B cell (primary cell): Measurements from ENCODE around the gene STH.

Experiments
- EZH2 ChIP-seq: IDR thresholded peaks from 2 replicates; pipeline ENCODE4 v1.6.1; 2012; ENCODE audit warnings: borderline replicate concordance, low read depth, mild to moderate bottlenecking, moderate library complexity, low read length; ENCODE audit not compliant: insufficient read depth, poor library complexity, severe bottlenecking
- TF ChIP-seq, protein P1 (sequence below): fragments of 200-600 bp; IDR thresholded peaks from one replicate; pipeline ENCODE4 v1.8.0; 2022; ENCODE audit warnings: antibody characterized with exemption, mild to moderate bottlenecking

GRCh38 chr17:45971698-45972141 lies 27.3 kb upstream of the STH start:
- TF ChIP-seq, protein P1, sequence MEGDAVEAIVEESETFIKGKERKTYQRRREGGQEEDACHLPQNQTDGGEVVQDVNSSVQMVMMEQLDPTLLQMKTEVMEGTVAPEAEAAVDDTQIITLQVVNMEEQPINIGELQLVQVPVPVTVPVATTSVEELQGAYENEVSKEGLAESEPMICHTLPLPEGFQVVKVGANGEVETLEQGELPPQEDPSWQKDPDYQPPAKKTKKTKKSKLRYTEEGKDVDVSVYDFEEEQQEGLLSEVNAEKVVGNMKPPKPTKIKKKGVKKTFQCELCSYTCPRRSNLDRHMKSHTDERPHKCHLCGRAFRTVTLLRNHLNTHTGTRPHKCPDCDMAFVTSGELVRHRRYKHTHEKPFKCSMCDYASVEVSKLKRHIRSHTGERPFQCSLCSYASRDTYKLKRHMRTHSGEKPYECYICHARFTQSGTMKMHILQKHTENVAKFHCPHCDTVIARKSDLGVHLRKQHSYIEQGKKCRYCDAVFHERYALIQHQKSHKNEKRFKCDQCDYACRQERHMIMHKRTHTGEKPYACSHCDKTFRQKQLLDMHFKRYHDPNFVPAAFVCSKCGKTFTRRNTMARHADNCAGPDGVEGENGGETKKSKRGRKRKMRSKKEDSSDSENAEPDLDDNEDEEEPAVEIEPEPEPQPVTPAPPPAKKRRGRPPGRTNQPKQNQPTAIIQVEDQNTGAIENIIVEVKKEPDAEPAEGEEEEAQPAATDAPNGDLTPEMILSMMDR = no peak
- no peak for TF ChIP-seq EZH2
